NCI-H345 treated with DMSO at 0.1 percent for 48 hours (cell line): Measurements from ENCODE around the gene SLC25A36.

Experiments
- DNase-seq: peaks from one replicate; lab custom pipeline; 2025; ENCODE audit not compliant: unreplicated experiment; lab: John Stamatoyannopoulos, UW

The SLC25A36 gene

GRCh38 chr3:140941434-140942220 is at the start of gene SLC25A36:
SLC25A36 (plus strand) TSS chr3:140941836; CDS start chr3:140942055, 219 bp downstream.
- peak; percentile 87 for DNase-seq

GRCh38 chr3:140896997-140897396 is 44.6 kb upstream of the SLC25A36 start:
- no peak for DNase-seq

- peak; percentile 23 for DNase-seq
These were observed 43.1 kb upstream of the SLC25A36 start for GRCh38 chr3:140898340-140899180.

GRCh38 chr3:140899363-140899762 is 42.3 kb upstream of the SLC25A36 start:
- no peak for DNase-seq

GRCh38 chr3:140902791-140903190 is 38.8 kb upstream of the SLC25A36 start:
- DNase-seq: peak; percentile 72

GRCh38 chr3:140903196-140903595 is 38.4 kb upstream of the SLC25A36 start:
- no peak for DNase-seq

- no peak for DNase-seq
These were observed 37.1 kb upstream of the SLC25A36 start for GRCh38 chr3:140904521-140904920.

- no peak for DNase-seq
These were observed 36.1 kb upstream of the SLC25A36 start for GRCh38 chr3:140905559-140905958.

- no peak for DNase-seq
These were observed 34.9 kb upstream of the SLC25A36 start for GRCh38 chr3:140906785-140907184.

- no peak for DNase-seq
These were observed 30.8 kb upstream of the SLC25A36 start for GRCh38 chr3:140910860-140911259.

- DNase-seq: peak; percentile 48
These were observed 29.8 kb upstream of the SLC25A36 start for GRCh38 chr3:140911822-140912221.

- DNase-seq: no peak
These were observed 27.9 kb upstream of the SLC25A36 start for GRCh38 chr3:140913728-140914127.

GRCh38 chr3:140914384-140914945 is 27.2 kb upstream of the SLC25A36 start:
- no peak for DNase-seq

GRCh38 chr3:140916603-140917002 is 25.0 kb upstream of the SLC25A36 start:
- no peak for DNase-seq

GRCh38 chr3:140917772-140918171 is 23.9 kb upstream of the SLC25A36 start:
- no peak for DNase-seq

GRCh38 chr3:140920029-140920428 is 21.6 kb upstream of the SLC25A36 start:
- no peak for DNase-seq

- no peak for DNase-seq
These were observed 19.0 kb upstream of the SLC25A36 start for GRCh38 chr3:140922634-140923033.

- no peak for DNase-seq
These were observed 17.4 kb upstream of the SLC25A36 start for GRCh38 chr3:140924097-140924873.

- no peak for DNase-seq
These were observed 14.2 kb upstream of the SLC25A36 start for GRCh38 chr3:140927279-140928069.

- DNase-seq: no peak
These were observed 12.2 kb upstream of the SLC25A36 start for GRCh38 chr3:140929446-140929845.
